Neural progenitor cell (in vitro differentiated cells): Measurements from ENCODE around the gene TMEM63C. TPM values are rescaled to one million over a fixed set of nuclear protein-coding genes. Genes with fewer than 3 reads are reported as not detected.

Experiments used
- DNase-seq: peaks from one replicate; pipeline ENCODE4 v3.0.0-alpha.2; 2016; ENCODE audit warnings: low spot score
- H2AFZ ChIP-seq: fragments of 200-600 bp; sonication (generic); replicated peaks from 2 replicates; pipeline ENCODE4 v1.6.1; 2016; ENCODE audit warnings: antibody characterized with exemption
- H3F3A ChIP-seq: fragments of 200-600 bp; sonication (generic); 2 replicates; pipeline ENCODE4 v1.6.1; 2016; ENCODE audit warnings: antibody characterized with exemption, low read depth
- H3K27ac ChIP-seq: fragments of 200-600 bp; sonication (generic); 2 replicates; pipeline ENCODE4 v1.5.1; 2016; ENCODE audit warnings: mild to moderate bottlenecking
- H3K27me3 ChIP-seq: fragments of 200-600 bp; sonication (generic); 2 replicates; pipeline ENCODE4 v1.6.1; 2016; ENCODE audit warnings: mild to moderate bottlenecking, moderate library complexity
- H3K36me3 ChIP-seq: fragments of 200-600 bp; sonication (generic); 2 replicates; pipeline ENCODE4 v1.5.1; 2016
- H3K4me1 ChIP-seq: fragments of 200-600 bp; sonication (generic); 2 replicates; pipeline ENCODE4 v1.6.1; 2016; ENCODE audit warnings: mixed run types
- H3K4me2 ChIP-seq: fragments of 200-600 bp; sonication (generic); 2 replicates; pipeline ENCODE4 v1.6.1; 2016
- H3K4me3 ChIP-seq: fragments of 200-600 bp; sonication (generic); 2 replicates; pipeline ENCODE4 v1.5.1; 2016
- H3K79me2 ChIP-seq: fragments of 200-600 bp; sonication (generic); 2 replicates; pipeline ENCODE4 v1.6.1; 2016; ENCODE audit warnings: low read depth
- H3K9ac ChIP-seq: fragments of 200-600 bp; sonication (generic); 2 replicates; pipeline ENCODE4 v1.6.1; 2016
- H3K9me3 ChIP-seq: fragments of 200-600 bp; sonication (generic); 2 replicates; pipeline ENCODE4 v1.5.1; 2016; ENCODE audit warnings: low read depth
- H4K20me1 ChIP-seq: fragments of 200-600 bp; sonication (generic); 2 replicates; pipeline ENCODE4 v1.6.1; 2016; ENCODE audit warnings: low read depth
- H3K27ac Mint-ChIP-seq: 3 replicates; pipeline ENCODE4 v1.8.0; 2021; ENCODE audit warnings: mixed read lengths
- H3K27me3 Mint-ChIP-seq: 2 replicates; pipeline ENCODE4 v1.8.0; 2022; ENCODE audit warnings: low read depth, mild to moderate bottlenecking, inconsistent platforms, moderate library complexity, mixed read lengths; ENCODE audit not compliant: insufficient read depth
- H3K36me3 Mint-ChIP-seq: 3 replicates; pipeline ENCODE4 v1.8.0; 2021; ENCODE audit warnings: mixed read lengths
- H3K4me1 Mint-ChIP-seq: 3 replicates; pipeline ENCODE4 v1.8.0; 2021; ENCODE audit warnings: mixed read lengths
- H3K4me3 Mint-ChIP-seq: 3 replicates; pipeline ENCODE4 v1.8.0; 2021; ENCODE audit warnings: mild to moderate bottlenecking, moderate library complexity, mixed read lengths
- H3K9me3 Mint-ChIP-seq: 3 replicates; pipeline ENCODE4 v1.8.0; 2020; ENCODE audit warnings: mixed read lengths
- EZH2 ChIP-seq: fragments of 200-600 bp; sonication (generic); IDR thresholded peaks from 2 replicates; pipeline ENCODE4 v1.6.1; 2017; ENCODE audit warnings: antibody characterized with exemption, mild to moderate bottlenecking, moderate library complexity
- EZH2phosphoT487 ChIP-seq: fragments of 200-600 bp; sonication (generic); IDR thresholded peaks from 2 replicates; pipeline ENCODE4 v1.6.1; 2017; ENCODE audit warnings: antibody characterized with exemption
- total RNA-seq: library from RNA; depleted of rRNA; stranded (reverse); fragments of >200 nt; gene quantifications from 2 replicates; pipeline ENCODE4 v1.2.3, GENCODE V29; 2015; ENCODE audit warnings: low replicate concordance
- TF ChIP-seq, protein P1 (sequence below): fragments of 200-600 bp; sonication (generic); IDR thresholded peaks from 2 replicates; pipeline ENCODE4 v1.5.1; 2017; ENCODE audit warnings: antibody characterized with exemption, mild to moderate bottlenecking

TMEM63C gene
- total RNA-seq, 1 donor from 2014 or later = 1.5 TPM

DNA sequence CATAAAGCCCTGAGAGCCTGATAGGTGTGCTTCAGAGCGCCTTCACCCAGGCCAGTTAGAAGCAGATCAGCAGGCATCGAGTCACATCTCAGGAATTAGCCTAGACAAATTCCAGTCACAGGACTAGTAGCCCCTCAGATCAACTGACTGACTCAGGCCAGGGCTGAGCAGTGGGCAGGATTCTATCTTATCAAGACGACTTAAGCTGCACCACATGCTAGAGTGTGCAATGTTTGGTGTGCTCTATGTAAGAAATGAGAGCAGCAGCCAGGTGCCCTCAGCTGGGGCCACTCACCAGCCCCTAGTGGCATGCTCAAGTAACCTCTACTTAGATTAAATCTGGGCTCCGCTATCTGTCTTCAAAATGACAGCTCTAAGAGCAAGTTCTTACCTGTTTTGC, 109.1 kb downstream of the TMEM63C start:
- H3K27ac Mint-ChIP-seq = no peak overlapping the region
- Histone ChIP-seq H3K27me3 (no peaks in the 10 kb centered on the region), H3K9me3 (no peaks in the 10 kb centered on the region), H4K20me1 (peaks cover 4% of the 10 kb centered on the region), H3K9ac (no peak overlapping the region), H3F3A (peaks cover 3% of the 10 kb centered on the region), H3K36me3 (no peaks in the 10 kb centered on the region), H3K79me2 (no peaks in the 10 kb centered on the region), H3K27ac (no peak overlapping the region), H3K4me3 (no peak overlapping the region), H3K4me1 (no peaks in the 10 kb centered on the region), H2AFZ (no peak overlapping the region), H3K4me2 (no peak overlapping the region)
- peaks cover 17% of the 10 kb centered on the region for H3K36me3 Mint-ChIP-seq
- H3K27me3 Mint-ChIP-seq = no peaks in the 10 kb centered on the region
- peaks cover 2% of the 10 kb centered on the region for H3K4me1 Mint-ChIP-seq
- no peak for TF ChIP-seq EZH2
- TF ChIP-seq, protein P1, sequence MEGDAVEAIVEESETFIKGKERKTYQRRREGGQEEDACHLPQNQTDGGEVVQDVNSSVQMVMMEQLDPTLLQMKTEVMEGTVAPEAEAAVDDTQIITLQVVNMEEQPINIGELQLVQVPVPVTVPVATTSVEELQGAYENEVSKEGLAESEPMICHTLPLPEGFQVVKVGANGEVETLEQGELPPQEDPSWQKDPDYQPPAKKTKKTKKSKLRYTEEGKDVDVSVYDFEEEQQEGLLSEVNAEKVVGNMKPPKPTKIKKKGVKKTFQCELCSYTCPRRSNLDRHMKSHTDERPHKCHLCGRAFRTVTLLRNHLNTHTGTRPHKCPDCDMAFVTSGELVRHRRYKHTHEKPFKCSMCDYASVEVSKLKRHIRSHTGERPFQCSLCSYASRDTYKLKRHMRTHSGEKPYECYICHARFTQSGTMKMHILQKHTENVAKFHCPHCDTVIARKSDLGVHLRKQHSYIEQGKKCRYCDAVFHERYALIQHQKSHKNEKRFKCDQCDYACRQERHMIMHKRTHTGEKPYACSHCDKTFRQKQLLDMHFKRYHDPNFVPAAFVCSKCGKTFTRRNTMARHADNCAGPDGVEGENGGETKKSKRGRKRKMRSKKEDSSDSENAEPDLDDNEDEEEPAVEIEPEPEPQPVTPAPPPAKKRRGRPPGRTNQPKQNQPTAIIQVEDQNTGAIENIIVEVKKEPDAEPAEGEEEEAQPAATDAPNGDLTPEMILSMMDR = peak; percentile 33
- no peak for DNase-seq
- H3K9me3 Mint-ChIP-seq = no peaks in the 10 kb centered on the region
- no peak overlapping the region for H3K4me3 Mint-ChIP-seq

DNA sequence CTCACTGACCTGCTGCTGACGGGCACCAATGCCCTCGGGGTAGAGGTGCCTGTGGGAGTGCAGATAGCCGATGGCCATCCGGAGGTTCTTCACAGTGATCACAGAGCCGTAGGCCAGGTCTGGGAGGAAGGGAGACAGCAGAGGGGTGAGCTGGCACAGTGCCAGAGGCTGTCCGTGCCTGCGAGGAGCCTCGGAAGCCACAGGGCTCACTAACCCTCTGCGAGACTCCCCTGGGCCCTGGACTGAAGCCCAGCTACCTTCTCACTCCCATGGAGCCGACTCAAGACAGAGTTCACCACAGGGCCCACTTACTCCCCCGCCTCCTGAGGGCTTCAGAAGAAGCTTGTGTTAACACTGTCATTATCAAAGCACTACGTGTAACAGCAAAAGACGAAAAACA, 114.6 kb downstream of the TMEM63C start:
- no peaks in the 10 kb centered on the region for H3K36me3 ChIP-seq
- DNase-seq = no peak
- TF ChIP-seq EZH2 = no peak
- TF ChIP-seq, protein P1 = no peak

DNA sequence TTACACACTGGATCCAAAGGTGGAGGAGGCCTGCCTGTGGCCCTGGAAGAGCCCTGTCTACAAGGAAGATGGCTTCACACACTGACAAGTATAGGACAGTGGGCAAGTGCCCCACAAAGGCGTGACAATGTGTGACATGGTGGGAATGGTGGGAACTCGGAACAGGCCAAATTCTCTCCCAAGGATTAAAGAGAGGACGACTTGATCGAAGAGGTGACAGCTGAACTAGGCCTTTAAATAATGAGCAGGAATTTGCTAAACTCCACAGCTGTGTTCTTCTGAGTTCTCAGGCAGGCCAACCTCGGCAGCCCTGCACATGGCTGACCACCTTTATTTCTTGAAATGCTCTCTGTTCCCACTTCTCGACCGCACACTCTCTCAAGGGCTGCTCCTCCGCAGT, 115.3 kb downstream of the TMEM63C start:
- H3K36me3 Mint-ChIP-seq = peaks cover 30% of the 10 kb centered on the region
- H3K4me1 Mint-ChIP-seq = peaks cover 7% of the 10 kb centered on the region
- H3F3A ChIP-seq = no peaks in the 10 kb centered on the region
- H3K9ac ChIP-seq = no peak overlapping the region
- H2AFZ ChIP-seq = no peak overlapping the region
- H4K20me1 ChIP-seq = peaks cover 4% of the 10 kb centered on the region
- no peaks in the 10 kb centered on the region for H3K27me3 Mint-ChIP-seq
- no peaks in the 10 kb centered on the region for H3K79me2 ChIP-seq
- no peak overlapping the region for H3K4me2 ChIP-seq
- no peak overlapping the region for H3K4me3 ChIP-seq
- no peaks in the 10 kb centered on the region for H3K4me1 ChIP-seq
- H3K9me3 Mint-ChIP-seq = no peaks in the 10 kb centered on the region
- no peaks in the 10 kb centered on the region for H3K27me3 ChIP-seq
- no peak overlapping the region for H3K27ac ChIP-seq
- no peak for TF ChIP-seq EZH2phosphoT487
- TF ChIP-seq, protein P1 = no peak
- no peak for TF ChIP-seq EZH2
- DNase-seq = no peak
- H3K27ac Mint-ChIP-seq = no peak overlapping the region
- no peak overlapping the region for H3K4me3 Mint-ChIP-seq
- no peaks in the 10 kb centered on the region for H3K9me3 ChIP-seq
- no peaks in the 10 kb centered on the region for H3K36me3 ChIP-seq

More for the DNA sequence above, 114.6 kb downstream of the TMEM63C start:
- Mint-ChIP-seq H3K27me3 (no peaks in the 10 kb centered on the region), H3K27ac (no peak overlapping the region), H3K4me3 (no peak overlapping the region), H3K4me1 (peaks cover 6% of the 10 kb centered on the region), H3K36me3 (peaks cover 30% of the 10 kb centered on the region), H3K9me3 (no peaks in the 10 kb centered on the region)
- H3K4me2 ChIP-seq = no peak overlapping the region
- H3K4me1 ChIP-seq = no peaks in the 10 kb centered on the region
- H2AFZ ChIP-seq = no peak overlapping the region
- H4K20me1 ChIP-seq = peaks cover 4% of the 10 kb centered on the region
- no peaks in the 10 kb centered on the region for H3K9me3 ChIP-seq
- H3F3A ChIP-seq = peaks cover 3% of the 10 kb centered on the region
- H3K27me3 ChIP-seq = no peaks in the 10 kb centered on the region
- H3K79me2 ChIP-seq = no peaks in the 10 kb centered on the region
- no peak overlapping the region for H3K4me3 ChIP-seq
- no peak overlapping the region for H3K27ac ChIP-seq
- no peak overlapping the region for H3K9ac ChIP-seq
